Testis (tissue), 3 donors: Measurements from ENCODE around the gene NR1H4. TPM values are rescaled to one million over a fixed set of nuclear protein-coding genes. Genes with fewer than 3 reads are reported as not detected.

ENCODE experiments used
- DNase-seq: peaks from one replicate; pipeline ENCODE4 v3.0.0-alpha.2; 2019
- H3K27ac ChIP-seq, 2 donors: fragments of 200-600 bp; sonication (generic); one replicate each; pipeline ENCODE4 v1.5.1; 2019
- H3K27me3 ChIP-seq: fragments of 200-600 bp; sonication (generic); one replicate; pipeline ENCODE4 v1.5.1; 2019
- H3K36me3 ChIP-seq: fragments of 200-600 bp; sonication (generic); one replicate; pipeline ENCODE4 v1.5.1; 2017; ENCODE audit warnings: low read depth; ENCODE audit errors: missing control alignments
- H3K4me1 ChIP-seq: fragments of 200-600 bp; sonication (generic); one replicate; pipeline ENCODE4 v1.5.1; 2019
- H3K4me3 ChIP-seq, 2 donors: fragments of 200-600 bp; sonication (generic); one replicate each; pipeline ENCODE4 v1.5.1; 2017 to 2019
- H3K9me3 ChIP-seq: fragments of 200-600 bp; sonication (generic); one replicate; pipeline ENCODE4 v1.5.1; 2017
- POLR2A ChIP-seq: fragments of 450-650 bp; IDR thresholded peaks from one replicate; pipeline ENCODE4 v1.6.1; 2017; ENCODE audit warnings: antibody characterized with exemption, mild to moderate bottlenecking, moderate library complexity
- WGBS, 2 donors: methylation state at CpG; one replicate each; pipeline ENCODE4 v1.1.5; 2018; 5-methylcytosine and 5-hydroxymethylcytosine counted together
- intact Hi-C: fragments of 100-400 bp; cut with DNase I; formaldehyde crosslinking; loops from one replicate; pipeline ENCODE4 v1.15.1; 2023; ENCODE audit warnings: low total_unique reads
- polyA plus RNA-seq: library from polyadenylated mRNA; stranded (reverse); fragments of 350-450 nt; fragmentation: Illumina TruSeq; extraction: RNeasy Lipid Tissue Mini Kit (QIAGEN cat#74804); gene quantifications from one replicate; pipeline ENCODE4 v1.2.3, GENCODE V29; 2014; ENCODE audit warnings: low read depth, low replicate concordance; ENCODE audit not compliant: insufficient read depth
- total RNA-seq, 2 donors: library from RNA; depleted of rRNA; stranded (reverse); fragments of >200 nt; gene quantifications; one replicate each; pipeline ENCODE4 v1.2.3, GENCODE V29; 2016
- TF ChIP-seq, protein P1 (sequence below), 3 experiments: fragments of 450-650 bp in 2 of 3; fragments of 200-600 bp in 1 of 3; sonication (generic) in 1 of 3; IDR thresholded peaks; one replicate each; pipeline ENCODE4 v1.5.1; 2016 to 2019; ENCODE audit warnings: antibody characterized with exemption in 3 of 3, mild to moderate bottlenecking in 2 of 3, moderate library complexity in 1 of 3

Gene NR1H4
- total and polyA plus RNA-seq, 3 donors from 2014 or later, result 0.43 to 1.3 (median 0.66) TPM

DNA sequence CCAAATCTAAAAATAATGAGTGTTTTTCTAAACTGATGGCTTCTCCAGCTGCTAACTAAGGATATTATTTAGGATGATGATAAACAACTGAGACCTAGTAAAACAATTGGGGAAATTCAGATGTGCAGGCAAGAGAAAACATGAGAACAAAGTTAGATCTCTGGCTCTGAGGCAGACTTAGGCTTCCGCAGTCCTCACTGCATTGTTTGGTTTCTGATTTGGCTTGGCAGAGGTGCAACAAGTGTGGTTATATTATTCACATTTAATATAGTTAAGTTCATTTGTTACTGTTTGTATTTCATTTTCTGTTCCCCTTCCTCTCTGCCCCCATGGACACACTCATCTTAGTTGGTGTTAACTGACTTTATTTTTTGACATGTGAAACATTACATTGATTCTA, 30.2 kb upstream of the NR1H4 start:
- no peak for DNase-seq
- TF ChIP-seq POLR2A, result no peak
- TF ChIP-seq, protein P1, sequence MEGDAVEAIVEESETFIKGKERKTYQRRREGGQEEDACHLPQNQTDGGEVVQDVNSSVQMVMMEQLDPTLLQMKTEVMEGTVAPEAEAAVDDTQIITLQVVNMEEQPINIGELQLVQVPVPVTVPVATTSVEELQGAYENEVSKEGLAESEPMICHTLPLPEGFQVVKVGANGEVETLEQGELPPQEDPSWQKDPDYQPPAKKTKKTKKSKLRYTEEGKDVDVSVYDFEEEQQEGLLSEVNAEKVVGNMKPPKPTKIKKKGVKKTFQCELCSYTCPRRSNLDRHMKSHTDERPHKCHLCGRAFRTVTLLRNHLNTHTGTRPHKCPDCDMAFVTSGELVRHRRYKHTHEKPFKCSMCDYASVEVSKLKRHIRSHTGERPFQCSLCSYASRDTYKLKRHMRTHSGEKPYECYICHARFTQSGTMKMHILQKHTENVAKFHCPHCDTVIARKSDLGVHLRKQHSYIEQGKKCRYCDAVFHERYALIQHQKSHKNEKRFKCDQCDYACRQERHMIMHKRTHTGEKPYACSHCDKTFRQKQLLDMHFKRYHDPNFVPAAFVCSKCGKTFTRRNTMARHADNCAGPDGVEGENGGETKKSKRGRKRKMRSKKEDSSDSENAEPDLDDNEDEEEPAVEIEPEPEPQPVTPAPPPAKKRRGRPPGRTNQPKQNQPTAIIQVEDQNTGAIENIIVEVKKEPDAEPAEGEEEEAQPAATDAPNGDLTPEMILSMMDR (IDR thresholded peaks at IDR 0.05), result no peak
- 58 to 69% methylated on average over 1 of the region's 1 CpG for WGBS, 2 donors
- Histone ChIP-seq H3K36me3 (no peaks in the 10 kb centered on the region), H3K27ac (no peak overlapping the region), H3K4me1 (no peaks in the 10 kb centered on the region), H3K4me3 (no peak overlapping the region), H3K27me3 (no peaks in the 10 kb centered on the region), H3K9me3 (no peaks in the 10 kb centered on the region)
- intact Hi-C loops, result no loop called here

- H3K27ac ChIP-seq, result no peak overlapping the region
- no peak for DNase-seq
- WGBS, 2 donors, result 81 to 91% methylated on average over 4 of the region's 4 CpGs
- H3K4me1 ChIP-seq, result no peaks in the 10 kb centered on the region
- H3K4me3 ChIP-seq, result no peak overlapping the region
- no peaks in the 10 kb centered on the region for H3K36me3 ChIP-seq
- TF ChIP-seq POLR2A, result no peak
- TF ChIP-seq, protein P1 (IDR thresholded peaks at IDR 0.05), result no peak
- intact Hi-C loops, result no loop called here
- H3K9me3 ChIP-seq, result no peaks in the 10 kb centered on the region
- H3K27me3 ChIP-seq, result no peaks in the 10 kb centered on the region
Observed at GRCh38 chr12:100445081-100445481, 28.6 kb upstream of the NR1H4 start.

DNA sequence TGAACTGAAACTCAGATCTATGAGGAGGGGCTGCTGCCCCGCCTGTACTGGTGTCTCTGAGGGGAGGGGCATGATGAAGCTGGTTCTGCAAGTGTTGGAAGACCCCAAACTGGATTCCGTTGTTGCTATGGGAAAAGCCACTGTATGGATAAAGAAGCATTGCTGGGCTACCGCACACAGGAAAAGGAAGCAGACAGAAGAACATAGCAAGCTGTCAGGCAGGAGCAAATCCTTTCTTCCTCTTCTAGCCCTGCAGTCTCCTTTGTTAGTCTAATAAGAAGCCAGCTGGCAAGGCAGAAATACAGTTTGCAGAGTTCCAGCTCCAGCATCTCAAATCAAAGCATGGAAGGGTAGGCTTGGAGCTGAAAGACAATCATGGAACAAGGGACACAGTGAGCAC, 26.3 kb upstream of the NR1H4 start:
- DNase-seq, result no peak
- no peaks in the 10 kb centered on the region for H3K36me3 ChIP-seq
- WGBS, 2 donors, result 30% methylated on average over 3 of the region's 3 CpGs

GRCh38 chr12:100448656-100449055, 25.0 kb upstream of the NR1H4 start:
- no peaks in the 10 kb centered on the region for H3K36me3 ChIP-seq
- no peak overlapping the region for H3K27ac ChIP-seq
- WGBS, 2 donors, result 59 to 83% methylated on average over 1 of the region's 1 CpG
- TF ChIP-seq POLR2A, result no peak
- TF ChIP-seq, protein P1 (IDR thresholded peaks at IDR 0.05), result no peak
- H3K4me1 ChIP-seq, result no peaks in the 10 kb centered on the region
- DNase-seq, result no peak
- no peaks in the 10 kb centered on the region for H3K27me3 ChIP-seq
- intact Hi-C loops, result no loop called here
- H3K9me3 ChIP-seq, result no peaks in the 10 kb centered on the region
- no peak overlapping the region for H3K4me3 ChIP-seq

More for the DNA sequence above, 26.3 kb upstream of the NR1H4 start:
- Histone ChIP-seq H3K4me3 (no peak overlapping the region), H3K4me1 (no peaks in the 10 kb centered on the region), H3K9me3 (no peaks in the 10 kb centered on the region), H3K27ac (no peak overlapping the region), H3K27me3 (no peaks in the 10 kb centered on the region)
- TF ChIP-seq POLR2A, result no peak
- TF ChIP-seq, protein P1 (IDR thresholded peaks at IDR 0.05), result no peak
- intact Hi-C loops, result no loop called here

DNA sequence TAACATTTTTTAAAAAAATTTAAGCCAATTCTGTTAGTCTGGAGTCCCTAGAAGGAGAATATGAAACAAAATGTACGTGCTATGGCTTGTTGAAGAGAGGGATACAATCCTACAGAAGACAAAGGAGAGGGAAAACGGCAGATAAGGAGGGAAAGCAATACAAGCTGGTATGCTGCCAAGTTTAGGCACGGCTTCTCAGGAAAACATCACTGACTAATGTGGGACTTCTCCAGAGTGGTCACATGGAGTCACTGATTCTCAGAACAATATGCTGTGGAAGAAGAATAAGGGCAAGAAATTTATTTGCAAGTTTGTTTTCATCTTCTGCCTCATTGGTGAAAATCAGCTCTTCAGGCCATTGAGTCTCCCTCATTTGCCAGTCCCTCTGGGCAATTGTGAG, 22.9 kb upstream of the NR1H4 start:
- no peak overlapping the region for H3K4me3 ChIP-seq
- H3K27ac ChIP-seq, result no peak overlapping the region
- DNase-seq, result no peak
- H3K4me1 ChIP-seq, result no peaks in the 10 kb centered on the region
- H3K36me3 ChIP-seq, result no peaks in the 10 kb centered on the region
- intact Hi-C loops, result no loop called here
- no peaks in the 10 kb centered on the region for H3K27me3 ChIP-seq
- 43 to 50% methylated on average over 3 of the region's 3 CpGs for WGBS, 2 donors
- TF ChIP-seq, protein P1 (IDR thresholded peaks at IDR 0.05), result no peak
- H3K9me3 ChIP-seq, result no peaks in the 10 kb centered on the region
